SK-N-SH treated with all-trans-retinoic acid at 6 μM for 48 hours (cell line): ENCODE data around the gene CDH4.

ENCODE experiments used
- ATAC-seq: fragments of 200-7000 bp; cut with Tn5 transposase; 3 replicates; pipeline ENCODE4 v1.9.1; 2020; ENCODE audit warnings: mild to moderate bottlenecking, moderate library complexity
- ARNTL ChIP-seq: fragments of 450-650 bp; formaldehyde crosslinking; IDR thresholded peaks from 2 replicates; pipeline ENCODE4 v1.5.0; 2020; ENCODE audit warnings: low read depth, mild to moderate bottlenecking, moderate library complexity, borderline replicate concordance
- BACH2 ChIP-seq: fragments of 250-450 bp; sonication (Bioruptor Pico); IDR thresholded peaks from 2 replicates; pipeline ENCODE4 v1.9.0; 2021; ENCODE audit warnings: mild to moderate bottlenecking, borderline replicate concordance
- CREB5 ChIP-seq: fragments of 250-450 bp; sonication (Bioruptor Pico); IDR thresholded peaks from 2 replicates; pipeline ENCODE4 v1.5.1; 2020; ENCODE audit warnings: low read depth, mild to moderate bottlenecking, moderate library complexity
- CSDC2 ChIP-seq: fragments of 250-450 bp; sonication (Bioruptor Pico); IDR thresholded peaks from 2 replicates; pipeline ENCODE4 v1.5.0; 2020; ENCODE audit warnings: mild to moderate bottlenecking, moderate library complexity
- CSRNP3 ChIP-seq: fragments of 250-450 bp; sonication (Bioruptor Pico); IDR thresholded peaks from 2 replicates; pipeline ENCODE4 v1.5.1; 2021; ENCODE audit warnings: mild to moderate bottlenecking, moderate library complexity
- ESRRG ChIP-seq: fragments of 250-450 bp; sonication (Bioruptor Pico); IDR thresholded peaks from 2 replicates; pipeline ENCODE4 v1.6.1; 2021; ENCODE audit warnings: mild to moderate bottlenecking
- ISL1 ChIP-seq: fragments of 250-450 bp; sonication (Bioruptor Pico); IDR thresholded peaks from 2 replicates; pipeline ENCODE4 v2.1.2; 2022; ENCODE audit warnings: mild to moderate bottlenecking, moderate library complexity
- OSR1 ChIP-seq: fragments of 250-450 bp; sonication (Bioruptor Pico); IDR thresholded peaks from 2 replicates; pipeline ENCODE4 v1.8.0; 2022; ENCODE audit warnings: moderate library complexity, mild to moderate bottlenecking, inconsistent platforms
- PPARA ChIP-seq: fragments of 250-450 bp; sonication (Bioruptor Pico); IDR thresholded peaks from 2 replicates; pipeline ENCODE4 v1.5.0; 2020; ENCODE audit warnings: mild to moderate bottlenecking, borderline replicate concordance
- RARB ChIP-seq: fragments of 250-450 bp; sonication (Bioruptor Pico); IDR thresholded peaks from 2 replicates; pipeline ENCODE4 v1.8.0; 2021; ENCODE audit warnings: mild to moderate bottlenecking, moderate library complexity
- SNAI2 ChIP-seq: fragments of 250-450 bp; sonication (Bioruptor Pico); IDR thresholded peaks from 2 replicates; pipeline ENCODE4 v1.5.0; 2020; ENCODE audit warnings: mild to moderate bottlenecking, moderate library complexity
- TCF4 ChIP-seq: fragments of 250-450 bp; sonication (Bioruptor Pico); IDR thresholded peaks from 2 replicates; pipeline ENCODE4 v1.8.0; 2021; ENCODE audit warnings: mild to moderate bottlenecking, moderate library complexity, borderline replicate concordance
- TOX ChIP-seq: fragments of 250-450 bp; sonication (Bioruptor Pico); IDR thresholded peaks from 2 replicates; pipeline ENCODE4 v1.8.0; 2021; ENCODE audit warnings: mild to moderate bottlenecking, moderate library complexity, borderline replicate concordance
- TSHZ2 ChIP-seq: fragments of 250-450 bp; sonication (Bioruptor Pico); IDR thresholded peaks from 2 replicates; pipeline ENCODE4 v1.5.0; 2020; ENCODE audit warnings: mild to moderate bottlenecking, moderate library complexity
- ZC3H10 ChIP-seq: fragments of 250-450 bp; sonication (Bioruptor Pico); IDR thresholded peaks from 2 replicates; pipeline ENCODE4 v1.5.1; 2021; ENCODE audit warnings: mild to moderate bottlenecking, moderate library complexity
- ZFP3 ChIP-seq: fragments of 250-450 bp; sonication (Bioruptor Pico); IDR thresholded peaks from 2 replicates; pipeline ENCODE4 v1.5.0; 2020; ENCODE audit warnings: mild to moderate bottlenecking, moderate library complexity
- ZFP30 ChIP-seq: fragments of 450-650 bp; formaldehyde crosslinking; IDR thresholded peaks from 2 replicates; pipeline ENCODE4 v1.5.0; 2022; ENCODE audit warnings: mild to moderate bottlenecking, moderate library complexity
- ZNF565 ChIP-seq: fragments of 450-650 bp; formaldehyde crosslinking; conservative IDR thresholded peaks from 2 replicates; pipeline ENCODE4 v1.5.0; 2020; ENCODE audit warnings: low read depth, mild to moderate bottlenecking, moderate library complexity
- ZNF70 ChIP-seq: fragments of 450-650 bp; formaldehyde crosslinking; IDR thresholded peaks from 2 replicates; pipeline ENCODE4 v1.5.0; 2020; ENCODE audit warnings: mild to moderate bottlenecking, moderate library complexity
- ZNF8 ChIP-seq: fragments of 450-650 bp; formaldehyde crosslinking; IDR thresholded peaks from 2 replicates; pipeline ENCODE4 v1.5.0; 2020; ENCODE audit warnings: mild to moderate bottlenecking, moderate library complexity
- TF ChIP-seq, protein P1 (sequence below): fragments of 250-450 bp; sonication (Bioruptor Pico); IDR thresholded peaks from 2 replicates; pipeline ENCODE4 v1.8.0; 2021; ENCODE audit warnings: low read depth, mild to moderate bottlenecking, moderate library complexity, borderline replicate concordance
- TF ChIP-seq, protein P2 (sequence below): fragments of 250-450 bp; sonication (Bioruptor Pico); IDR thresholded peaks from 2 replicates; pipeline ENCODE4 v1.8.0; 2020; ENCODE audit warnings: mild to moderate bottlenecking, moderate library complexity, borderline replicate concordance

Gene CDH4

DNA sequence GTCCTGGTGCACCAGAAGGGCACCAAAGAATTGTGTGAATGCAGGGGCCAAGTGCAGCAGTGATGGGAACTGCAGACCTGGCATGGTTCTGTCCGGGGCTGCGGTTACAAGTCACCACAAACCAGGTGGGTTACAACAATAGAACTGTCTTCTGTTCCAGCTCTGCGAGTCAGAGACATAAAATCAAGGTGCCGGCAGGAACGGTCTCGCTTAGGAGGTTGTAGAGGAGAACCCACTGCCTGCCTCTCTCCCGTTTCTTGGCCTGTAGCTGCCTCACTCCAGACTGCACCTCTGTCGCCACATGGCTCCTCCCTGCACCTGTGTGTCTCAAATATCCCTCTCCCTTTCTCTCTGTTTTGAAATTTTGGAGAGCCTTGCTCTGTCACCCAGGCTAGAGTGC, 670.4 kb downstream of the CDH4 start (continued):
- no peak for TF ChIP-seq CSDC2 (CRISPR knock-in tag)
- TF ChIP-seq CSRNP3 (CRISPR knock-in tag) = no peak
- TF ChIP-seq TCF4 = no peak
- no peak for TF ChIP-seq ZNF565 (CRISPR knock-in tag)
- no peak for TF ChIP-seq ZFP3 (CRISPR knock-in tag)
- no peak for TF ChIP-seq SNAI2

DNA sequence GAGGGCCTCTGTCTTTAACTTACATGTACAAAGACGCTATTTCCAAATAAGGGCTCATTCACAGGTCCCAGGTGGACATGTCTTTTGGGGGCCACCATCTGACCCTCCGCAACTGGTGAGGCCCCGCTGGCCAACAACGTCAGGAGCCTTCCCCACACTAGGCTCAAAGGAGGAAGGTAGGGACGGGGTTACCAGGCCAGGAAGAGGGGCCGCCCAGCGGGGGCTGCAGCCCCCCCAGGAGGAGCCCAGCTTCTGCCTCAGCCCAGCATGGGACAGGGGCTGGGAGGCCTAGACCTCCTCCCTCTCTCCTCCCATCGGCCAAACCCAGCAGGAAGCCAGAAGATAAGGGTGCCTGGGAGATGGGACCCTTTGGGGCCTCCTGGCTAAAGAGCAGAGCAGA, 670.9 kb downstream of the CDH4 start:
- TF ChIP-seq ZFP30 (no peak), ZNF8 (CRISPR knock-in tag) (no peak), ISL1 (no peak), ZC3H10 (CRISPR knock-in tag) (no peak), ARNTL (CRISPR knock-in tag) (no peak), BACH2 (CRISPR knock-in tag) (no peak), SNAI2 (no peak), CSRNP3 (CRISPR knock-in tag) (no peak), TCF4 (no peak), TSHZ2 (CRISPR knock-in tag) (no peak), RARB (CRISPR knock-in tag) (no peak), CREB5 (no peak), OSR1 (no peak), ZNF70 (no peak), ZNF565 (CRISPR knock-in tag) (no peak), TOX (CRISPR knock-in tag) (no peak), ESRRG (CRISPR knock-in tag) (no peak), PPARA (no peak)
- TF ChIP-seq, protein P1, sequence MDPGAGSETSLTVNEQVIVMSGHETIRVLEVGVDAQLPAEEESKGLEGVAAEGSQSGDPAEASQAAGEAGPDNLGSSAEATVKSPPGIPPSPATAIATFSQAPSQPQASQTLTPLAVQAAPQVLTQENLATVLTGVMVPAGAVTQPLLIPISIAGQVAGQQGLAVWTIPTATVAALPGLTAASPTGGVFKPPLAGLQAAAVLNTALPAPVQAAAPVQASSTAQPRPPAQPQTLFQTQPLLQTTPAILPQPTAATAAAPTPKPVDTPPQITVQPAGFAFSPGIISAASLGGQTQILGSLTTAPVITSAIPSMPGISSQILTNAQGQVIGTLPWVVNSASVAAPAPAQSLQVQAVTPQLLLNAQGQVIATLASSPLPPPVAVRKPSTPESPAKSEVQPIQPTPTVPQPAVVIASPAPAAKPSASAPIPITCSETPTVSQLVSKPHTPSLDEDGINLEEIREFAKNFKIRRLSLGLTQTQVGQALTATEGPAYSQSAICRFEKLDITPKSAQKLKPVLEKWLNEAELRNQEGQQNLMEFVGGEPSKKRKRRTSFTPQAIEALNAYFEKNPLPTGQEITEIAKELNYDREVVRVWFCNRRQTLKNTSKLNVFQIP (CRISPR knock-in tag) = no peak
- TF ChIP-seq, protein P2, sequence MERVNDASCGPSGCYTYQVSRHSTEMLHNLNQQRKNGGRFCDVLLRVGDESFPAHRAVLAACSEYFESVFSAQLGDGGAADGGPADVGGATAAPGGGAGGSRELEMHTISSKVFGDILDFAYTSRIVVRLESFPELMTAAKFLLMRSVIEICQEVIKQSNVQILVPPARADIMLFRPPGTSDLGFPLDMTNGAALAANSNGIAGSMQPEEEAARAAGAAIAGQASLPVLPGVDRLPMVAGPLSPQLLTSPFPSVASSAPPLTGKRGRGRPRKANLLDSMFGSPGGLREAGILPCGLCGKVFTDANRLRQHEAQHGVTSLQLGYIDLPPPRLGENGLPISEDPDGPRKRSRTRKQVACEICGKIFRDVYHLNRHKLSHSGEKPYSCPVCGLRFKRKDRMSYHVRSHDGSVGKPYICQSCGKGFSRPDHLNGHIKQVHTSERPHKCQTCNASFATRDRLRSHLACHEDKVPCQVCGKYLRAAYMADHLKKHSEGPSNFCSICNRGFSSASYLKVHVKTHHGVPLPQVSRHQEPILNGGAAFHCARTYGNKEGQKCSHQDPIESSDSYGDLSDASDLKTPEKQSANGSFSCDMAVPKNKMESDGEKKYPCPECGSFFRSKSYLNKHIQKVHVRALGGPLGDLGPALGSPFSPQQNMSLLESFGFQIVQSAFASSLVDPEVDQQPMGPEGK (CRISPR knock-in tag) = no peak

More for the DNA sequence above, 670.9 kb downstream of the CDH4 start:
- ATAC-seq = no peak
